ENCODE results near the gene FBXO40.
A peak's percentile ranks its signal among the peaks of the same experiment; 100 is the strongest.
"Not testable (repeated sequence)": the region's sequence is repeated elsewhere in the genome, so short reads cannot be mapped to it uniquely, and the experiment has no call there.

Gene FBXO40, protein sequence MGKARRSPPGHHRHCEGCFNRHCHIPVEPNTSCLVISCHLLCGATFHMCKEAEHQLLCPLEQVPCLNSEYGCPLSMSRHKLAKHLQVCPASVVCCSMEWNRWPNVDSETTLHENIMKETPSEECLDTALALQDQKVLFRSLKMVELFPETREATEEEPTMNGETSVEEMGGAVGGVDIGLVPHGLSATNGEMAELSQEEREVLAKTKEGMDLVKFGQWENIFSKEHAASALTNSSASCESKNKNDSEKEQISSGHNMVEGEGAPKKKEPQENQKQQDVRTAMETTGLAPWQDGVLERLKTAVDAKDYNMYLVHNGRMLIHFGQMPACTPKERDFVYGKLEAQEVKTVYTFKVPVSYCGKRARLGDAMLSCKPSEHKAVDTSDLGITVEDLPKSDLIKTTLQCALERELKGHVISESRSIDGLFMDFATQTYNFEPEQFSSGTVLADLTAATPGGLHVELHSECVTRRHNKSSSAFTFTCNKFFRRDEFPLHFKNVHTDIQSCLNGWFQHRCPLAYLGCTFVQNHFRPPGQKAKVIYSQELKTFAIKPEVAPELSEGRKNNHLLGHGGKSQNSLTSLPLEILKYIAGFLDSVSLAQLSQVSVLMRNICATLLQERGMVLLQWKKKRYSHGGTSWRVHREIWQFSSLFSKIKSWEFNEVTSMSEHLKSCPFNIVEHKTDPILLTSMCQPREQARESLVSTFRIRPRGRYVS

DNA sequence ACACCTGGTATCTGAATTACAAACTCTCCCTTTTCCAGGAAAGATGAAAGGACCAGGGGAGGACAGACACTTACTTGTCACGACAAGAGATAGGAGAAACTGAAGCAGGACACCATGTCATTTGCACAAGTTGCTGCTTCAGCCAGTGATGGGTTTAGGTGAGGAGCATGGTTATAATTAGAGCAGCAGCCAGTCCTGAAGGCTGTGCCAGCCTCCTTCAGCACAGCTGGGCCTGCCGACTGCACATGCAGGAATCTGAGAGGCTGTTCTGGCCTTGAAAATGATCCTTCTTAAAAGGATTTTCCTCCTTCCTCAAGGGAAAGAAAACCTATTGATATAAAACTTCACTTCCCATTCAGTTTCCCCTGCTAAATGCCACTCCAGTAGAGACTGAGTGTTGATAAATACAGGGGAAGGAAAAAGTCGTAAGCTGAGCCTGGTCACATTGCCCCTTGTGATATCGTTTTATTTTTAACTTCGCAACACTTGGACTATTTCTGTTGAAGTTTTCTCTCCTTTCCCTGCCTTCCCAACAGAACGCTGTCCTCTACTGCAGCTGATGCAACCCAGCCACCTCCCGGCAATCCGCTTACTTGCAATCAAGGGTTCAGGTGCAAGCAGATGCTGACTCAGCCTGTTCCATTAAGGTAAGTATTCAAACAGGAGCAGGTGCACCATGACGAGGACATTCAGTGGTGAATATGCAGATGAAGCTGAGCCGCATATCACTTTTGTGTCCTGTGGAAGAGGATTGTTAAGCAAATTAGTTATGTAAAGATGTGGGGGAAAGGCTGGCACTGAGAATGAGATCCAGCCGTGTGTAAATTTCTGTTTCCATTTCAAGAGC lies at the start of gene FBXO40:
Gene FBXO40, plus strand, starts transcription at position 524 of the 847 bp plus-strand sequence. CDS start 27,197 bp downstream, outside the sequence.
- no peak for DNase-seq

- peak; percentile 39 for DNase-seq
Measured at GRCh38 chr3:121545049-121545573, 48.1 kb upstream of the FBXO40 start.

GRCh38 chr3:121545574-121546455 lies 47.4 kb upstream of the FBXO40 start, which contains the start of gene POLQ:
TSS of gene POLQ (minus strand) at chr3:121545988. CDS start at chr3:121545877, 111 bp downstream.
- peak; percentile 90 for DNase-seq

DNA sequence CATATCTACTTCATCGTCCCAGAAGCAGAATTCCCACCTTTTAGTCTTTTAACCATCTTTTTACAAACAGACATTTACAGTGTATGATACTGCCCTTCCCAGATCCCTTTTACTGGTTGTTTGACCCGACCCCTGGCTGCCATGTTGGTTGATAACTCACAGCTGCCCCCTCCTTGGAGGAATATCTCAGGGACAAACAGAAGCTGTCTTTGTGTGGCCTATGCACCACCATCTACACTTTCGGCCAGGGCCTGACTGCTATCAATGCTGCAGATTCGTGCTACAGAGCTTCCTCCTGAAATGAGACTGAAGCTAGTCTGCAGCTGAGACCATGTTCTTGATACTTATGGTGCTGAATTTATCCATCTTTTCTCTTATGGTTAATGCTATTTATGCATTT lies 40.8 kb upstream of the FBXO40 start:
- DNase-seq, result no peak

- DNase-seq, result no peak
Measured at GRCh38 chr3:121552797-121553196, 40.4 kb upstream of the FBXO40 start.

DNA sequence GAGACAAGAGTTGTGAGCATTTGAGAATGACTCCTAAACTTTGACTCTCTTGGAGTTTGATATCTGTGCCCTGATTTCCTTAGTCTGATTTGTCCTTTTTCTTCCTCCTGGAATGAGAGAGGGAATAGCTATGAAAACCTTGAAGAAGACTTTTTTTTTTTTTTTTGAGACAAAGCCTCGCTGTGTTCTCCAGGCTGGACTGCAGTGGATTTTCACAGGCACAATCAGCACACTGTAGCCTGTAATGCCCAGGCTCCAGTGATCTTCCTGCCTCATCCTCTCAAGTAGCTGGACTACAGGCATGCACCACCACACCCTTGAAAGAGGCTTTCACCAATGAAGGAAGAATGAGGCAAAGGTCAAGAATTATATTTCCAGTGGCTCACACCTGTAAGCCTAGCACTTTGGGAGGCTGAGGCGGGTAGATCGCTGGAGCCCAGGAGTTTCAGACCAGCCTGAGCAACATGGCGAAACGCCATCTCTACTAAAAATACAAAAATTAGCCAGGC lies 35.7 kb upstream of the FBXO40 start:
- no peak for DNase-seq

GRCh38 chr3:121562148-121562547 lies 31.0 kb upstream of the FBXO40 start:
- DNase-seq, result no peak

DNA sequence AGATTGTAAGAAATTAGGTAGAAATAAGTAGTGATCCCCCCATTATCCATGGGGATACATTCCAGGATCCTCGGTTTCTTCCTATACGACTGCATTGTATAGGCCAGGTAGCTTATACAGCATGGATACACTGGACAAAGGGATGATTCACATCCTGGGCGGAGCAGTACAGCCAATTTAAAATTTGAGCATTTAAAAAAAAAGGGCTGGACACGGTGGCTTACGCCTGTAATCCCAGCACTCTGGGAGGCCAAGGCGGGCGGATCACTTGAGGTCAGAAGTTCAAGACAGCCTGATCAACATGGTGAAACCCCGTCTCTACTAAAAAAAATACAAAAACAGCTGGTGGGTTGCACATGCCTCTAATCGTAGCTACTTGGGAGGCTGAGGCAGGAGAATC lies 26.4 kb upstream of the FBXO40 start:
- no peak for DNase-seq

DNA sequence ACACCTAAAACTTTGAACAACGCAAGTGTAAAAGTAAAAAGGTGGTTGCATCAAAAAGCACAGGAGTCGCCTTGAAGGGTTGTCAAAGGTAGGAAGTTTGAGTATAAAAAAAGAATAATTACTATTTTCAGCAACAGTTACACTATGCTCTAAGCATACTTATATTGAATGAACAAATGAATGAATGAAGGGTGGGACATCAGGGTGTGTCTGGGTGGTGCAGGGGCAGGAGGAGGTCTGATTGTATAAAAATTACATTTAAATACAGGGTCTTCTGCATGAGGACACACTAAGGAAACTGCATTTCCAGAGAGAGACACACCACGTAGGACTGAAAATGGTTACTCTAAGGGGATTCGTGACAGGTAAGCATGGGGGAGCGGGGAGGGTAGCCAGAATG lies 25.5 kb upstream of the FBXO40 start, which contains the start of gene ARGFX:
Gene ARGFX, plus strand, starts transcription at position 301 of the 400 bp plus-strand sequence. CDS start 2,765 bp downstream, outside the sequence.
- no peak for DNase-seq

GRCh38 chr3:121574449-121574848 lies 18.7 kb upstream of the FBXO40 start:
- no peak for DNase-seq

DNA sequence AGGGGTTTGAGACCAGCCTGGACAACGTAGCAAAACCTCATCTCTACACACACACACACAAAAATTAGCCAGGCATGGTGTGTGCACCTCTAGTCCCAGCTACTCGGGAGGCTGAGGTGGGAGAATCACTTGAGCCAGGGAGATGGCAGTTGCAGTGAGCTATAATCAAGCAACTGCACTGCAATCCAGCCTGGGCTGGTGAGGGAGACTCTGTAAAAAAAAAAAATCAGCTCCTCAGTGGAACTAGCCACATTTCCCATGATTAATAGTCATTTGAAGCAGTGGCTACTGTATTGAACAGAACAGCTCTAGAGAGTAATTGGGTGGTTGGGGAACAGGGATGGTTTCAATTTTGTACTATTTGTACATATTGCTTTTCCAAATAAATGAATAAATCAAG lies 11.5 kb upstream of the FBXO40 start:
- no peak for DNase-seq

- no peak for DNase-seq
Measured at GRCh38 chr3:121584418-121584817, 8.8 kb upstream of the FBXO40 start.

GRCh38 chr3:121593806-121594205 lies 627 bp downstream of the FBXO40 start:
- not testable (repeated sequence) for DNase-seq

- no peak for DNase-seq
Measured at GRCh38 chr3:121594850-121595249, 1.7 kb downstream of the FBXO40 start.

DNA sequence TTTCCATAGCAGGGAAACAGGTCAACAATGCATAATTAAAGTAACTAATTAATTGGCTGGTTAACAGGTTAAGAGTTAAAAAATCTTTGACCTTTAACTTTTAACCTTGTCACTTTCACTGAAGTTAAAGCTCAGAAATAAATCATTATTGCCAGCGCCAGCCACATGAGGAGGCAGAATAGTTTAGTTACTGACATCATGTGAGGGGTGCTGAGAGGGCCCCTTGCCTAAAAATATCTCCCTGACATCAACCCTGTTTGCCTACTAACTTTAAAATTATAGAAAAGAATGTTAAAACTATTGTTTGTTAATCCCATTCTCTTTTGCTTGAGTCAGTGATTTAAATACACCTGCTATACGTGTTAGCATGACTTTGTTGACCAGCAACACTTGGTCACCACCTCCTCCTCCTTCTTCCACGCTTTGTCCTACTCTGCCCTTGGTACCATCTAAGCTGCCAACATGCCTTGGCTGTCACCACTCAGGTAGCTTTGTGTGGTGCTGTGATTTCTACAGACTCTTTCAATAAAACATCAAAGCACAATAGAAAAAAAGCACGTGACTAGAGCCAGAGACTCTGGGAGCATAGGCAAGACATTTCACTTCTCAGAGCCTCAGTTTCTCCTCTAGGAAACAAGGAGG lies 2.7 kb downstream of the FBXO40 start:
- no peak for DNase-seq

GRCh38 chr3:121598564-121598963 lies 5.4 kb downstream of the FBXO40 start:
- no peak for DNase-seq

GRCh38 chr3:121599900-121600299 lies 6.7 kb downstream of the FBXO40 start:
- not testable (repeated sequence) for DNase-seq

DNA sequence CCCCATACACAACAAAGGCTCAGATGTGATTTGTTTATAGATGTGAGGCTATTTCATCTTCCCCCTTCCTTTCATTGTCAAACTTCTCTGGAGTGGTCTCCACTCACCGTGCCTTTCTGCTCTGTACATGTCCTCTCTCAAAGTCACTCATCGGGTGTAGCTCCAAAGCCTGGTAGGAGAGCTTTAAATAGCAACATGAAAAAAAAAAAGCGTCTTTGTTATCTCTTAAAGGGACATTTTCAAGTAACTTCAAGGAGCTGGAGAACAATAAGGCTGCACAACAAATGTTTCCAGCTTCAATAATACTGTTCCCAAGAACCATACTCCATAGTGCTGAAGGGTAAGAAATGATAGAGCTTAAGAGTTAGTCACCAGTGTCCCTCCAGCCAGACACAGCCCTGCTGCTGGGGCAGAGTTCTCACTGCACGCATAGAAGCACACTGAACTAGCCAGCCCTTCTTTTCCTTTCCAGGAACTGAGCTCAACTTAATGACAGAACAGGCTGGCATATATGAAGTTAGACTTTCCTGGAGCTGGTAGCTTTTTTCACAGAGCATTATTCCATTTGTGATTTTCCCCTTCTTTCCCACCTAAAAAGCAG lies 8.1 kb downstream of the FBXO40 start:
- no peak for DNase-seq

- no peak for DNase-seq
Measured at GRCh38 chr3:121604759-121605158, 11.6 kb downstream of the FBXO40 start.

DNA sequence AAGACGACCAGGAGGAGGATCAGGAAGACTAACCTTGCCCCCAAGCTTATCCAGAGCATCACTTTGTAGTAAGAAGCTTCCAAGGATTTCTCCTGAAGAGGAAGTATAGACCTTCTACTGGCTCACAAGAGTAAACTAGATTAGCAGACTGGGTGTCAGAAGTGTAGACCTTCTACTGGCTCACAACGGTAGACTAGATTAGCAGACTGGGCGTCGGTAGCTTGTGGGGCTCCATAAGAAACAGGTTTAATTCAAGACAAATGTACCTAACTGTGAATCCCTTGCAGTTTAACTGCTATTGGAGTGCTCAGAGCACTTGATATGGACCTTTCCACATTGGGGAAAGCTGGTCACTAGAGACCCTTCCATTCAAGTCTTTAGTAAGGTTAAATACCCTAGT lies 12.9 kb downstream of the FBXO40 start:
- DNase-seq, result no peak

DNA sequence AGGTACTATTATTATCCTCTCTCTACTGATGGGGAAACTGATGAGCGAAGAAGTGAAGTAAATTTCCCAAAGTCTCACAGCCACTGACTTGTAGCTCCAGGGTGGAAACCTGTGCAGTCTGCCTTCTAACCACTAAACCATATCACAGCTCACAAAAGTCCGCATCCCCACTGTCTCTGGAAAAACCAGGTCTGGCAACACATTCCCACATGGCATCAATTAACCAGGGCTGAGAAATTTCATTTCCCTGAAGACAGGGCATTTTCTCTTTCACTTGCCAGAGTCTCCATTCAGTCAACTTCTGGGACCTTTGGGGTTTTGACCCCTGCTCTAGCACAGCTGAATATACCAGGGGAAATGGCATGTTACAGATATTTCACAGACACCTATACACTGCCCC lies 26.5 kb downstream of the FBXO40 start:
- DNase-seq, result no peak

Data from stimulated activated CD8-positive, alpha-beta memory T cell treated with anti-CD3 and anti-CD28 coated beads, Interleukin-4, amount 100 ng/mL, for 48 hours (primary cell).